K562 (cell line): ENCODE data around the gene NCAM2.

Source experiments
- HIVEP1 ChIP-seq: fragments of 250-450 bp; sonication (Bioruptor Pico); IDR thresholded peaks from 2 replicates; pipeline ENCODE4 v1.4.0; 2020; ENCODE audit warnings: mild to moderate bottlenecking
- NCOA1 ChIP-seq: fragments of 450-650 bp; IDR thresholded peaks from 2 replicates; pipeline ENCODE4 v1.6.1; 2016; ENCODE audit warnings: low read depth
- RNF2 ChIP-seq: sonication (generic); IDR thresholded peaks from 2 replicates; pipeline ENCODE4 v1.6.1; 2016
- TCF7L2 ChIP-seq: fragments of 150-350 bp; IDR thresholded peaks from 2 replicates; pipeline ENCODE4 v1.6.1; 2016; ENCODE audit warnings: low read depth, mild to moderate bottlenecking, low read length, moderate library complexity
- TF ChIP-seq, protein P1 (sequence below): sonication (generic); formaldehyde crosslinking; IDR thresholded peaks from 2 replicates; pipeline ENCODE4 v1.8.1; 2023; ENCODE audit warnings: mild to moderate bottlenecking, missing genetic modification reagents

DNA sequence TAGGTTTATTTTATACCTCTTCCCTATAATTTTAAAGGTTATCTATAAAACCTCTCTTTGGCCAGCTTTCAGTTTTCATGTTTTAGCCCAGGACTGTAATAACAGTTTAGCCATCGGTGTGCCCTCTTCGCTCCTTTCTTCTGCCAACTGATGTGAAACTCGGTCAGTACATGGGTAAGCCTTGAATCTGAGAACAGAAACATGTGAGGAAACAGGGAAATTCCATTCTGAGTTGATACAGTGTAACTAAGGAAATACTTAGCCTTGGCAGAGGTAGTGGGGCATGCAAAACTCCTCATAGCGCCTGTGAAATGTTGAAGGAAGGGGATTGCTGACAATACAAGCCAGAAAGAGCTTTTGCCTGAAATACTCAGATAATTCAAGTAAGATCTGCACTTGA is 465.2 kb downstream of the NCAM2 start:
- TF ChIP-seq HIVEP1 (CRISPR knock-in tag) (no peak), TCF7L2 (no peak), NCOA1 (no peak), RNF2 (no peak)
- TF ChIP-seq, protein P1, sequence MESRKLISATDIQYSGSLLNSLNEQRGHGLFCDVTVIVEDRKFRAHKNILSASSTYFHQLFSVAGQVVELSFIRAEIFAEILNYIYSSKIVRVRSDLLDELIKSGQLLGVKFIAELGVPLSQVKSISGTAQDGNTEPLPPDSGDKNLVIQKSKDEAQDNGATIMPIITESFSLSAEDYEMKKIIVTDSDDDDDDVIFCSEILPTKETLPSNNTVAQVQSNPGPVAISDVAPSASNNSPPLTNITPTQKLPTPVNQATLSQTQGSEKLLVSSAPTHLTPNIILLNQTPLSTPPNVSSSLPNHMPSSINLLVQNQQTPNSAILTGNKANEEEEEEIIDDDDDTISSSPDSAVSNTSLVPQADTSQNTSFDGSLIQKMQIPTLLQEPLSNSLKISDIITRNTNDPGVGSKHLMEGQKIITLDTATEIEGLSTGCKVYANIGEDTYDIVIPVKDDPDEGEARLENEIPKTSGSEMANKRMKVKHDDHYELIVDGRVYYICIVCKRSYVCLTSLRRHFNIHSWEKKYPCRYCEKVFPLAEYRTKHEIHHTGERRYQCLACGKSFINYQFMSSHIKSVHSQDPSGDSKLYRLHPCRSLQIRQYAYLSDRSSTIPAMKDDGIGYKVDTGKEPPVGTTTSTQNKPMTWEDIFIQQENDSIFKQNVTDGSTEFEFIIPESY (CRISPR knock-in tag): no peak
